ENCODE measurements around the gene PRKX. TPM values are rescaled to one million over a fixed set of nuclear protein-coding genes. Genes with fewer than 3 reads are reported as not detected.

The PRKX gene
- total and polyA plus RNA-seq, 2 of the 8 experiments (the other 6 are each of a cell fraction or from before 2014, with no cell fraction given): 19.4 to 55.3 TPM

- DNase-seq (ENCODE audit: low read depth in 1 of 2, low spot score in 2 of 2) (no peak), FAIRE-seq (no peak)
- ChIA-PET POLR2A (ENCODE audit: partially characterized antibody) (no interaction called here), CTCF (ENCODE audit: partially characterized antibody) (no interaction called here)
- no peak overlapping the region for H3K56ac ChIP-seq (replicated peaks; ENCODE audit: insufficient read length, low read depth, low read length)
- H3K27me3 ChIP-seq (replicated peaks in 1 of 4; ENCODE audit: control insufficient read depth in 3 of 4, extremely low read depth in 1 of 4, insufficient read depth in 3 of 4, low read length in 3 of 4): no peaks in the 10 kb centered on the region
- no peaks in the 10 kb centered on the region for H3K79me1 ChIP-seq (ENCODE audit: low read depth, low read length)
- no peaks in the 10 kb centered on the region for H3K4me1 ChIP-seq (replicated peaks in 1 of 4; ENCODE audit: control insufficient read depth in 3 of 4, insufficient read depth in 4 of 4, low read length in 3 of 4)
- H3K36me3 ChIP-seq (ENCODE audit: control insufficient read depth in 2 of 4, insufficient read depth in 4 of 4, low read length in 3 of 4): no peaks in the 10 kb centered on the region
- H4K91ac ChIP-seq (replicated peaks; ENCODE audit: insufficient read length, low read length): no peak overlapping the region
- no peak overlapping the region for H2AFZ ChIP-seq (ENCODE audit: low read length)
- H2BK15ac ChIP-seq (ENCODE audit: low read length): no peak overlapping the region
- H2BK120ac ChIP-seq (replicated peaks; ENCODE audit: low read depth, low read length): no peak overlapping the region
- no peak overlapping the region for H4K5ac ChIP-seq (ENCODE audit: insufficient read length, low read depth, low read length)
- no peak overlapping the region for H2AK5ac ChIP-seq (ENCODE audit: low read depth, low read length)
- no peak overlapping the region for H3K4me3 ChIP-seq (ENCODE audit: extremely low read depth in 1 of 4, insufficient read depth in 2 of 4, low read depth in 3 of 4, low read length in 4 of 4)
- H3K9me3 ChIP-seq (ENCODE audit: insufficient read depth in 2 of 2, low read depth in 1 of 2, low read length in 1 of 2): no peaks in the 10 kb centered on the region
- 100% methylated on average over 1 of the region's 3 CpGs; no CpG with 5 or more reads in 1 of the 2 experiments for WGBS, 2 experiments (ENCODE audit: extremely low coverage in 1 of 2, insufficient coverage in 1 of 2, insufficient read length in 1 of 2, insufficient replicate concordance in 2 of 2, low coverage in 1 of 2, low lambda C conversion rate in 2 of 2, missing lambda C conversion rate in 1 of 2)
- H3K79me2 ChIP-seq (ENCODE audit: control insufficient read depth in 1 of 2, insufficient read depth in 2 of 2, low read length in 2 of 2): no peaks in the 10 kb centered on the region
- no peak overlapping the region for H3K4ac ChIP-seq (replicated peaks; ENCODE audit: insufficient read length, low read depth, low read length)
- H3K9ac ChIP-seq (replicated peaks in 1 of 4; ENCODE audit: extremely low read depth in 1 of 4, low read depth in 3 of 4, low read length in 3 of 4): no peak overlapping the region
- H3K14ac ChIP-seq (ENCODE audit: insufficient read length): no peak overlapping the region
- no peaks in the 10 kb centered on the region for H3K23me2 ChIP-seq (ENCODE audit: low read depth, low read length)
- no peak overlapping the region for H3K18ac ChIP-seq (ENCODE audit: extremely low read depth, low read length)
- H2BK12ac ChIP-seq (ENCODE audit: low read depth, low read length): no peak overlapping the region
- no peak overlapping the region for H3K4me2 ChIP-seq (ENCODE audit: insufficient read depth in 1 of 2, low read depth in 2 of 2, low read length in 2 of 2)
- no peaks in the 10 kb centered on the region for H4K20me1 ChIP-seq (replicated peaks in 1 of 2; ENCODE audit: control insufficient read depth in 1 of 2, insufficient read depth in 2 of 2, low read length in 2 of 2)
- no peak overlapping the region for H2BK5ac ChIP-seq (ENCODE audit: low read depth, low read length)
- no peak overlapping the region for H2BK20ac ChIP-seq (ENCODE audit: low read length)
- H3K27ac ChIP-seq (ENCODE audit: low read depth, low read length): no peak overlapping the region
- H4K8ac ChIP-seq (ENCODE audit: extremely low read depth, insufficient read depth, low read length): no peak overlapping the region
- H3K23ac ChIP-seq (ENCODE audit: insufficient read length): no peak overlapping the region
- no peak for TF ChIP-seq SUZ12 (IDR thresholded peaks at IDR 0.05; ENCODE audit: low read length)
- no peak for TF ChIP-seq ATF3 (IDR thresholded peaks at IDR 0.05; ENCODE audit: insufficient read depth, low read depth, low read length)
- no peak for TF ChIP-seq TAF1 (IDR thresholded peaks at IDR 0.05; ENCODE audit: low read depth, low read length)
- TF ChIP-seq EZH2 (IDR thresholded peaks at IDR 0.05; ENCODE audit: low read depth, low read length, severe bottlenecking): no peak
- TF ChIP-seq POLR2AphosphoS5 (IDR thresholded peaks at IDR 0.05; ENCODE audit: low read depth, low read length): no peak
- no peak for TF ChIP-seq TBP (IDR thresholded peaks at IDR 0.05; ENCODE audit: low read depth, low read length)
- TF ChIP-seq KDM5A (IDR thresholded peaks at IDR 0.05; ENCODE audit: low read length): no peak
- TF ChIP-seq CHD1 (IDR thresholded peaks at IDR 0.05; ENCODE audit: low read depth, low read length): no peak
- no peak for TF ChIP-seq NRF1 (IDR thresholded peaks at IDR 0.05; ENCODE audit: low read depth, low read length)
- no peak for TF ChIP-seq GABPA (IDR thresholded peaks at IDR 0.05; ENCODE audit: borderline replicate concordance, insufficient read depth, low read length)
- no peak for TF ChIP-seq RAD21 (IDR thresholded peaks at IDR 0.05 in 1 of 2, conservative IDR thresholded peaks at IDR 0.05 in 1 of 2; ENCODE audit: low read depth in 2 of 2, low read length in 2 of 2)
- no peak for TF ChIP-seq SIN3A (conservative IDR thresholded peaks at IDR 0.05 in 1 of 2, IDR thresholded peaks at IDR 0.05 in 1 of 2; ENCODE audit: low read depth in 1 of 2, low read length in 2 of 2)
- TF ChIP-seq FOSL1 (IDR thresholded peaks at IDR 0.05; ENCODE audit: insufficient read depth, low read depth, low read length): no peak
These were observed 115.3 kb downstream of the PRKX start for GRCh38 chrX:3598046-3598605.
